Neuron (in vitro differentiated cells): ENCODE results near the gene PRDM10.
"Not testable (repeated sequence)": the region's sequence is repeated elsewhere in the genome, so short reads cannot be mapped to it uniquely, and the experiment has no call there.

ENCODE experiments used
- H2AFZ ChIP-seq: one replicate; pipeline ENCODE4 v1.6.1; 2013; ENCODE audit warnings: low read depth, mild to moderate bottlenecking, inconsistent platforms, low read length, moderate library complexity
- H3K27me3 ChIP-seq: one replicate; pipeline ENCODE4 v1.6.1; 2013; ENCODE audit warnings: low read length; ENCODE audit not compliant: insufficient read depth
- H3K36me3 ChIP-seq: one replicate; pipeline ENCODE4 v1.6.1; 2013; ENCODE audit warnings: low read length; ENCODE audit not compliant: insufficient read depth
- H3K4me1 ChIP-seq: one replicate; pipeline ENCODE4 v1.6.1; 2013; ENCODE audit warnings: low read length; ENCODE audit not compliant: insufficient read depth
- H3K4me3 ChIP-seq: 2 replicates; pipeline ENCODE4 v1.5.1; 2013; ENCODE audit warnings: mild to moderate bottlenecking, low read length, moderate library complexity
- H3K9me3 ChIP-seq: one replicate; pipeline ENCODE4 v1.6.1; 2013; ENCODE audit warnings: low read length

PRDM10 gene

DNA sequence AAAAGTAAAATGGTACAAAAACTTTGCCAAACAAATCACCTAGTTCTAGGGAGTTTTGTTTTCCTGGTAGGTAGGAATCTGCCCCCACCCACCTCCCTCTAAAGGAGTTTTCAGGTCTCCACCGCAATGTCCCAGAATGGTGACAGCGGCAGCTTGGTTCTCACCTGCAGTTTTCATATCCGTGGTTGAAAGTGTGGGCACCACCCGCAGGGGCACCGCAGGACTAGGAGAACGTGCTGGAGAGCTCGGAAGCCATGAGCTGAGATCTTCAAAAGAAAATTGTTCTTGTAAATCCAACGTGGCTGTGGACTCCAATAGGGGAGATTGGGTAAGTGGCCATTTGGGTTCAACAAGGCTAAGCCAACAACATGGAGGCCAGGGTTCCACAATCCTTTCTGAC is 118.1 kb downstream of the PRDM10 start:
- peaks cover 91% of the 10 kb centered on the region for H3K36me3 ChIP-seq
- no peaks in the 10 kb centered on the region for H3K9me3 ChIP-seq
- H2AFZ ChIP-seq = no peak overlapping the region
- no peak overlapping the region for H3K4me3 ChIP-seq
- no peaks in the 10 kb centered on the region for H3K4me1 ChIP-seq
- no peaks in the 10 kb centered on the region for H3K27me3 ChIP-seq

DNA sequence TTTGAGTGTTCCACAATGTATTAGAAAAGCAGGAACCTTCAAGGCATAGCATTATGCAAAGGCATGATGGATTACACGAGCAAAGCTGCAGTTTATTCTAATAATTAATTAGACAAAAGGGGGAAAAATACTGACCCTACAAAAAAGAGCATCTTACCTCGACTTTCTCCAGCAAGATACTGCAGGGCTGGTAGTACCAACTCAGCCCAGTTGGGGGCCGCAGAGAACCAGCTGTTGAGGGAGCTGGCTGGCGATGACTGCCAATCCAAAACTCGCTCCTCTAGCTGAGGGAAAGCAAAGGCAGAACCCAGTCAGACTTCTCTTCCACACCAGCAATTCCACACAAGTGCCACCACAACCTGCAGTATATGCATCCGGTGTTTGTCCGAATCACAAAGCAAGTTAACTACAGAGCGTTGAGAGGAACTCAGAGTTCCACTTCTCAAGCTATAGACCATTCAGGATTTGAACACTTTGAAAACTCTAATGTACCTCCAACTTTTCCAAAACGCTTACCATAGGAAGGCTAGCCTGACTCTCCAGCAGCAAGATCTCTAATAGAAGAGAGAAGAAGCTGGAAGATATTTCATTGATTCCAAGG is 121.0 kb downstream of the PRDM10 start:
- H3K27me3 ChIP-seq = no peaks in the 10 kb centered on the region
- H3K4me1 ChIP-seq = no peaks in the 10 kb centered on the region
- H3K36me3 ChIP-seq = peaks cover 92% of the 10 kb centered on the region
- no peak overlapping the region for H2AFZ ChIP-seq
- H3K9me3 ChIP-seq = no peaks in the 10 kb centered on the region
- no peak overlapping the region for H3K4me3 ChIP-seq

DNA sequence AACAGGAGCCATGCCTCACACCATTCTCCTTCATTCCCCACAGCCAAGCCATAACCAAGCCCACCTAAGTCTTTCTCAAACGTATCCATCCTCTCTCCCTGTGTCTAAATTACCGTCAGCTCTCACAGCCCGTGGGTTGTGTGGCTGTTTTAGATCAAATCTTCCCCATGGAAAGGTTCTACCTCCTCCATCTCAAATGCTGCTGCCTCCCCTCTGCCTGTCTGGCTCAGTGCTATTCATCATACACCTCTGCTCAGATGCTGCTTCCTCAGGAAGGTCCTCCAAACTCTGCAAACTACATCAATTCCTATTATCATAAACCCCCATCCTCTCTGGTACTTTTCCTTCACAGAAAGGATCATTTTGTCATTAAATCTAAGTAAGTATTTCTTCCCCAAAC is 122.3 kb downstream of the PRDM10 start:
- Histone ChIP-seq H3K36me3 (peaks cover 91% of the 10 kb centered on the region), H3K27me3 (no peaks in the 10 kb centered on the region), H3K4me3 (no peak overlapping the region), H3K9me3 (no peaks in the 10 kb centered on the region), H3K4me1 (no peaks in the 10 kb centered on the region), H2AFZ (no peak overlapping the region)

DNA sequence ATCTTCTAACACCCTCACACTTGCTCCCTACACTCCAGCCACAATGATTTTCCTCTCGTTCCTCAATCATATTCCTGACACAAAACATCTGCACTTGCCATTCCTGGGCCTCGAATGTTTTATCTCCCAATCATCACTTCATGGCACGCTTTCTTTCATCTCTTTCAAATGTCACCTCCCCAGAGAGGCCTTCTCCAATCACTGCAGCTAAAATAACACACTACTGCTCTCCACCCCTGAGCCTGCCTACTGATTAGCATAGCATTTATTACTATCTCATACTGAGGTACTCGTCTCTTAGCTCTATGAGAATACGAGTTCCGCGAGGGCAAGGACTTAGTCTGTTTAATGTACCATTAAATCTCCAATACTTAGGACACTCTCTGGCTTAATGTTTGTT is 130.7 kb downstream of the PRDM10 start:
- H3K4me1 ChIP-seq = no peaks in the 10 kb centered on the region
- H3K9me3 ChIP-seq = no peaks in the 10 kb centered on the region
- H3K36me3 ChIP-seq = peaks cover 91% of the 10 kb centered on the region

DNA sequence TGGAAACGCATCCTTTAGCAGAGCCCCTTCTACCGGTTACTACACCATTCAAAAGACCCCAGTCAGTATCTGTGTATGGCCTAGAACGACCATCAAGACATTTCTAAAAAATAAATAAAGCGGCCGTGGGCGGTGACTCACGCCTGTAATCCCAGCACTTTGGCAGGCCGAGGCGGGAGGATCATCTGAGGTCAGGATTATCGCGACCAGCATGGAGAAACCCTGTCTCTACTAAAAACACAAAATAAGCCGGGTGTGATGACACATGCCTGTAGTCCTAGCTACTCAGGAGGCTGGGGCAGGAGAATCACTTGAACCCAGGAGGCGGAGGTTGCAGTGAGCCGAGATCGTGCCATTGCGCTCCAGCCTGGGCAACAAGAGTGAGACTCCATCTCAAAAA is 134.0 kb downstream of the PRDM10 start:
- H3K9me3 ChIP-seq = not testable (repeated sequence)

More for the DNA sequence above, 130.7 kb downstream of the PRDM10 start:
- H2AFZ ChIP-seq = no peak overlapping the region
- no peaks in the 10 kb centered on the region for H3K27me3 ChIP-seq
- no peak overlapping the region for H3K4me3 ChIP-seq

DNA sequence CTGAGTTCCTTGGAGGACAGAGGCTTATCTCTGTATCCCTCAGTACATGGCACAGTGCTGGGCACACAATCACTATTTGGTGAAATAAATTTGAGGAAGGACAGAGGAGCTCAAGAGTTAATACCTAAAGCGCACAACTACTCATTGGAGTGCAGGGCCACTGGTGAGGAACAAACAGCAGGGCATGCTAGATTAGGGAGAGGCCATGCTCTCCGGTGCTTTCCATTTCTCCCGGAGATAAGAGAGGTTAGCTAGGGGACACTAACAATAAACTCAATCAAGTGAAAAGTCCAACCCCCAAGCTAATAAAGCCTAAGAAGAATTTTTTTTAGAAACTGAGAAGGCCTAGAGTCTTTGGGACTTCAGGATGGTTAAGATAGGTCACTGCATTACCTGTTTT is 136.3 kb downstream of the PRDM10 start:
- peaks cover 4% of the 10 kb centered on the region for H3K9me3 ChIP-seq
- H3K36me3 ChIP-seq = peaks cover 76% of the 10 kb centered on the region
- H2AFZ ChIP-seq = no peak overlapping the region

More for the DNA sequence above, 134.0 kb downstream of the PRDM10 start:
- H3K36me3 ChIP-seq = peaks cover 92% of the 10 kb centered on the region
- H2AFZ ChIP-seq, H3K4me3 ChIP-seq, H3K27me3 ChIP-seq, H3K4me1 ChIP-seq: not testable (repeated sequence)

DNA sequence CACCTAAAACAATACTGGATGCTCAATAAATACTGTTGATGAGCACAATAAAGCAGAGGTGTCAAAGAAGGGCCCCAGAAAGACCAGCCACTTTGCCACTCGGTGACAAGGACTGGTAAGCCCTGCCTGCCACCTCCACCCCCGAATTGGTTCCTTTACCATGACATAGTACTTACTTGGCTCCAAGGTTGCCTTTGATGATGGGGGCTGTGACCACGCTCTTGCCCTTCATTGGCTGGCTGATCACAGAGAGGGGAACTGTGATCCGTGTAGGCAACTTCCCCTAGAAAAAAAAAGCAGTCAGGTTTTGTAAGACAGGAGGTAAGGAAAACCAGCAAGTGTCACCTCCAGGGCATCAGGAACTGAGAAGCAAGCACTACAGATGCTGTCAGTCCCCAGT is 136.9 kb downstream of the PRDM10 start:
- H3K9me3 ChIP-seq = peaks cover 4% of the 10 kb centered on the region
- H3K27me3 ChIP-seq = no peaks in the 10 kb centered on the region
- H3K4me3 ChIP-seq = no peak overlapping the region
- no peak overlapping the region for H2AFZ ChIP-seq
- H3K36me3 ChIP-seq = peaks cover 75% of the 10 kb centered on the region
- peaks cover 10% of the 10 kb centered on the region for H3K4me1 ChIP-seq

More for the DNA sequence above, 136.3 kb downstream of the PRDM10 start:
- no peaks in the 10 kb centered on the region for H3K27me3 ChIP-seq
- no peak overlapping the region for H3K4me3 ChIP-seq
- H3K4me1 ChIP-seq = peaks cover 10% of the 10 kb centered on the region

DNA sequence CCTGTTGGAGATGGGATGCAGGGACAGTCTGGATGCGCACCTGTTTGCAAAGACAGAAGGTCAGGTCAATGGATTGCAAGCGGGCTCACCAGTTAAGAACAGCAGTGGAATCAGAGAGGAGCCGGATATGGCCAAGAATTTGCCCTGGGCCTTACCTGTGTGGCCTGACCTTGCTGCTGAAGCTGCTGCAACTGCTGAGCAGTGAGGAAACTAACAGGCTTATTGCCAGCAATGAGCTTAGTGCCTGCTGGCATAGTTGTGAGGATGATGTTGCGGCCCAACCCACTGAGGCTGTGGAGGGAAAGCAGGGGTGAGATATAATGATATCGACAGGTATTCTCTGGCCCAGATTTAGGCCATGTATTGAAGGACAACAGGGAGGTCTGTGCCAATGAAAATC is 137.8 kb downstream of the PRDM10 start:
- Histone ChIP-seq H3K36me3 (peaks cover 73% of the 10 kb centered on the region), H3K4me3 (no peak overlapping the region), H3K9me3 (peaks cover 4% of the 10 kb centered on the region), H3K27me3 (no peaks in the 10 kb centered on the region), H3K4me1 (peaks cover 10% of the 10 kb centered on the region), H2AFZ (no peak overlapping the region)

DNA sequence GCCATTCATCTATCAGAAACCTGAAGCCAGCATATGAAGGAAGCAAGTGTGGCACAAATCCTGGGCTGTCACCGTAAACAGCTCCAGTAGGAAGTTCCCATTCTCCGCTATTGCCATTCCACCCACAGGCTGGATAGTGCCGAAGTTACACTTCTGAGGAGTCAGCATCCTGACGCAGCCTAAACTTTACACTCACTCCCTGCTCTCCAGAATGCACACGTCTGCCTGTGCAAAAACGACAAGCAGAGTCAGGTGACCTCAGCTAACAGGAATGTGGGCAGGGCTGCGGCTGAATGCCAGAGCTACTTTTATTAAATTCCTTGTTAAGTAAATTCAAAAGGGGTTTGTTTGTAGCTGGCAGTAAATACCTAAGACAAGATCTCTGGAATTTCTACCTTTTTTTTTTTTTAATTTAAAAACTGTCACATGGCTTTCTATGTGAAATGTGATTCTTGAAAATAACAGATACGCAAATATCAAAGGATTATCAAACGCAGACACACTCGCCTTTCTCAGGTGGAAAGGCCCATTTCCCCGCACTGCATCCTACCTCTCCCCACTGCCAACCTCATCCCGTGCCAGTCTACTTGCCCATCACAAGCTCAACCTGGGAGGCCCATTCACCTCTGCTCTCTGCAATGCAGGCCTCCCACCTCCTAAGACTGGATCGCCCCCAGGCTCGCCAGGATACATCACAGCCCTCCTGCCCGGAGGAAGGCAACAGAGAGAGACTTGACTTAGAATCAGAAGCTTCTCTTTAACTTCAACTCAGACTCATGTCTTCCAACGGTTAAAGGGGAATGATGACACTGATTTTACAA is 140.7 kb downstream of the PRDM10 start:
- no peaks in the 10 kb centered on the region for H3K27me3 ChIP-seq
- H2AFZ ChIP-seq = no peak overlapping the region
- H3K4me3 ChIP-seq = no peak overlapping the region
- peaks cover 10% of the 10 kb centered on the region for H3K4me1 ChIP-seq
- peaks cover 60% of the 10 kb centered on the region for H3K36me3 ChIP-seq
- H3K9me3 ChIP-seq = peaks cover 4% of the 10 kb centered on the region

DNA sequence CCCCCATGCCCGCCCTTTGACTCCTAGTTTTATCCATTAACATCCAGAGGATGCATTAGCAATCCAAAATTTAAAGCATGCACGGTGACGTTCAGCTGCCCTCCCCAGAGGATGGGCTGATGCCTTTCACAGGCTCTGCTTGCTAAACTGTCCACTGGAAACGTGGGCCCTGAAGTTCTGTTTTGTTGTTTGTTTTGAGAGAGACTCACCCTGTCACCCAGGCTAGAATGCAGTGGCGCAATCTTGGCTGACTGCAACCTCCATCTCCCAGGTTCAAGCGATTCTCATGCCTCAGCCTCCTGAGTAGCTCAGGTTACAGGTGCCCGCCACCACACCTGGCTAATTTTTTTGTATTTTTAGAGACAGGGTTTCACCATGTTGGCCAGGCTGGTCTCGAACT is 146.6 kb downstream of the PRDM10 start:
- no peak overlapping the region for H2AFZ ChIP-seq
- no peaks in the 10 kb centered on the region for H3K9me3 ChIP-seq
- no peaks in the 10 kb centered on the region for H3K27me3 ChIP-seq
- peaks cover 20% of the 10 kb centered on the region for H3K36me3 ChIP-seq
- no peak overlapping the region for H3K4me3 ChIP-seq
- no peaks in the 10 kb centered on the region for H3K4me1 ChIP-seq

DNA sequence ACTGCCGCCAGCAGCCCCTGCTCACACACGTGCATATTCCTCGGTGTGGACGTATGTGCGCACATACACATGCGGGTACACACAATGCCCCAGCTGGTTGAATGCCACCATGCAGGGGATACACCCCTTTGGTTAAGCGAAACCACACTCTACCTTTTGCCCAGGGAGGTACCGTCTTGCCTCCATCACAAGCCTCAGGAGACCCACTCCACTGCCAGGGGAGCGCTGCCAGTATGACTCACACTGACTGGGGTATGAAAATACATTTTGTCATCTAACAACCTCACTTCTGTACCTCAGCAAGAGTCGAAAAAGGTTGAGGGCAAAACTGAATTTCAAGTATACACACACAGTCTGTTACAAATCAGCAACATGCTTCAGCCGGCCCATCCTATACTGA is 147.5 kb downstream of the PRDM10 start:
- H3K36me3 ChIP-seq = peaks cover 13% of the 10 kb centered on the region
- H3K4me3 ChIP-seq = no peak overlapping the region
- H2AFZ ChIP-seq = no peak overlapping the region
- no peaks in the 10 kb centered on the region for H3K4me1 ChIP-seq
- H3K9me3 ChIP-seq = no peaks in the 10 kb centered on the region
- H3K27me3 ChIP-seq = no peaks in the 10 kb centered on the region

DNA sequence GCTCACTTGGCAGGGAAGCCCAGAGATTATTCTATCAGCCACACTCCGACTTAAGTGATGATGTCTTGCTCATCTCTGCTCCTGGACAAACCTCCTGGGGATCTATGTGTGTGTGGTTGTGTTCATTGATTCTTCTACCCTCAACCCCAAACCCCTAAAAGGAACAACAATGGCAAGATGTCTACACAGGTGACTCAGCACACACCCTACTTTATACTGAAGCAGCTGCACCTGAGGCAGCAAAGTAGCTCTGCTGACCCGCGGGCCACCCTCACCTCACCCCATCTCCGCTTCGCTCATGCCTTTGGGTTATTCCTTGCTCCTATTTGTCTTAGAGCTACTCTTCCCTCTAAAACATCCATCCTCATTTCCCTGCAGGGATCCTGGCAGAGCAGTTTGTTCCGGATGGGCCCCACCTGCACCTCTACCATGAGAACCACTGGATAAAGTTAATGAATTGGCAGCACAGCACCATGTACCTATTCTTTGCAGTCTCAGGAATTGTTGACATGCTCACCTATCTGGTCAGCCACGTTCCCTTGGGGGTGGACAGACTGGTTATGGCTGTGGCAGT is 148.3 kb downstream of the PRDM10 start:
- Histone ChIP-seq H3K27me3 (no peaks in the 10 kb centered on the region), H3K9me3 (no peaks in the 10 kb centered on the region), H3K36me3 (peaks cover 8% of the 10 kb centered on the region), H3K4me3 (no peak overlapping the region), H2AFZ (no peak overlapping the region), H3K4me1 (no peaks in the 10 kb centered on the region)

DNA sequence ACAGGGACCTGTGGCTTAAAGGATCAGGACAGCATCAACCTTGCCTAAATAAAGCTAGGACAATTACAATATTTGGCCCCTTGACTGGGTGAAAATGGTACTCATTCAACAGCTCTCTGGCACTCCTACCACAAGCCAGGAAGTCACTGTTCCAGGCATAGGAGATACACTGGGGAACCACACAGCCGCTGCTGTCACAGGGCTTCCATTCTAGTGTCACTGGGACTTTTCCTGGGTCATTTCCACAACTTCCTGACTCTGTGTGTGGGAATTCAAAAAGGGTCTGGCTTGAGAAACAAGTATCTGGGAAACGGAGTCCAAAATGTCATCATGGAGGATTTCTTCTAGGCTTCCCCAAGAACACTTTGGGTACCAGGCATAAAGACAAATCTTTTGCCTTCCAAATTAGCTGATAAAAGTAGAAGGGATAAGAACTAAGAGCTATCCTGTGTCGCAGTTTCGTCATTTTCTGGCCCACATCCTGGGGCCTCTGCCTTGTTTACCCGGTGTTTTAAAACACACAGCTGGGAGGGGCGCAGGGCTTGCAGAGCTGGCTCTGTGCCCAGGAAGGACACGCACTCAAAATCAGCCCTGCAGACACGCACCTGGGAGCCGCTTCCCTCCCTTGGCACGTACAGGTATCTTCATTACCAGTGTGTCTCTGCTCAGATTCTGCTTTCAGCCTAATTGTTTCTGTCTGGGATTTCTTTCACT is 149.0 kb downstream of the PRDM10 start:
- no peaks in the 10 kb centered on the region for H3K9me3 ChIP-seq

More for the DNA sequence above, 149.0 kb downstream of the PRDM10 start:
- H3K36me3 ChIP-seq = peaks cover 6% of the 10 kb centered on the region
- H3K4me1 ChIP-seq = no peaks in the 10 kb centered on the region
- no peaks in the 10 kb centered on the region for H3K27me3 ChIP-seq
- no peak overlapping the region for H3K4me3 ChIP-seq
- H2AFZ ChIP-seq = no peak overlapping the region
